OCI-LY3 (cell line): Measurements from ENCODE around the gene CNTNAP2.

Experiments used
- H2AFZ ChIP-seq: fragments of 200-600, 300-600 bp; shearing (Covaris generic); 2 replicates; pipeline ENCODE4 v1.6.0; 2014; ENCODE audit warnings: antibody characterized with exemption, low read depth, low read length
- H3K27ac ChIP-seq: fragments of 200-600, 300-600 bp; sonication (generic); 2 replicates; pipeline ENCODE4 v1.5.1; 2014; ENCODE audit warnings: mild to moderate bottlenecking, low read length, moderate library complexity, mixed read lengths
- H3K27me3 ChIP-seq: fragments of 200-600, 300-600 bp; sonication (generic); 2 replicates; pipeline ENCODE4 v1.6.1; 2014; ENCODE audit warnings: low read depth, low read length, mixed read lengths
- H3K36me3 ChIP-seq: fragments of 200-600, 300-600 bp; sonication (generic); replicated peaks from 2 replicates; pipeline ENCODE3; 2014; ENCODE audit warnings: low read depth, low read length, mixed read lengths
- H3K4me1 ChIP-seq: fragments of 300-600, 200-600 bp; sonication (generic); 2 replicates; pipeline ENCODE4 v1.6.1; 2014; ENCODE audit warnings: low read length, mixed read lengths
- H3K4me2 ChIP-seq: fragments of 200-600, 300-600 bp; sonication (generic); 2 replicates; pipeline ENCODE4 v1.6.1; 2014; ENCODE audit warnings: low read length, mixed read lengths
- H3K4me3 ChIP-seq: fragments of 300-600, 200-600 bp; sonication (generic); 2 replicates; pipeline ENCODE4 v1.5.1; 2014; ENCODE audit warnings: antibody characterized with exemption, mild to moderate bottlenecking, low read length, moderate library complexity
- H3K79me2 ChIP-seq: fragments of 300-600, 200-600 bp; shearing (Covaris generic); 2 replicates; pipeline ENCODE4 v1.6.1; 2014; ENCODE audit warnings: mild to moderate bottlenecking, low read length, mixed read lengths
- H3K9ac ChIP-seq: fragments of 300-600, 200-600 bp; shearing (Covaris generic); 2 replicates; pipeline ENCODE4 v1.6.0; 2014; ENCODE audit warnings: mild to moderate bottlenecking, low read length, moderate library complexity
- H3K9me3 ChIP-seq: fragments of 200-600, 300-600 bp; shearing (Covaris generic); 2 replicates; pipeline ENCODE4 v1.6.1; 2014; ENCODE audit warnings: low read length, mixed read lengths; ENCODE audit not compliant: insufficient read depth
- H4K20me1 ChIP-seq: fragments of 200-600, 300-600 bp; sonication (generic); 2 replicates; pipeline ENCODE4 v1.6.1; 2016; ENCODE audit warnings: low read length, mixed read lengths; ENCODE audit not compliant: insufficient read depth
- CTCF ChIP-seq: fragments of 200-600, 300-600 bp; sonication (generic); IDR thresholded peaks from 2 replicates; pipeline ENCODE4 v1.5.1; 2014; ENCODE audit warnings: antibody characterized with exemption, low read length, low read depth
- EZH2phosphoT487 ChIP-seq: fragments of 200-600 bp; shearing (Covaris generic); IDR thresholded peaks from 2 replicates; pipeline ENCODE4 v1.6.1; 2018; ENCODE audit warnings: antibody characterized with exemption, mixed run types, low read depth

Gene CNTNAP2

GRCh38 chr7:147824671-147825070 is 1708.1 kb downstream of the CNTNAP2 start:
- Histone ChIP-seq H3K4me1 (no peaks in the 10 kb centered on the region), H3K79me2 (no peaks in the 10 kb centered on the region), H3K9me3 (no peaks in the 10 kb centered on the region), H3K36me3 (no peaks in the 10 kb centered on the region), H3K27ac (no peak overlapping the region), H4K20me1 (no peaks in the 10 kb centered on the region), H3K27me3 (no peaks in the 10 kb centered on the region), H3K4me3 (no peak overlapping the region), H3K4me2 (no peak overlapping the region), H3K9ac (no peak overlapping the region), H2AFZ (no peak overlapping the region)
- TF ChIP-seq CTCF = no peak

GRCh38 chr7:147829016-147829415 is 1712.4 kb downstream of the CNTNAP2 start:
- no peaks in the 10 kb centered on the region for H3K9me3 ChIP-seq
- H3K79me2 ChIP-seq = no peaks in the 10 kb centered on the region
- no peak overlapping the region for H3K9ac ChIP-seq
- no peak overlapping the region for H3K27ac ChIP-seq
- no peaks in the 10 kb centered on the region for H3K36me3 ChIP-seq
- TF ChIP-seq CTCF (no peak), EZH2phosphoT487 (no peak)
- H4K20me1 ChIP-seq = no peaks in the 10 kb centered on the region
- H3K4me1 ChIP-seq = no peaks in the 10 kb centered on the region
- H3K27me3 ChIP-seq = no peaks in the 10 kb centered on the region
- no peak overlapping the region for H3K4me2 ChIP-seq
- H2AFZ ChIP-seq = no peak overlapping the region
- no peak overlapping the region for H3K4me3 ChIP-seq

GRCh38 chr7:147833557-147833956 is 1717.0 kb downstream of the CNTNAP2 start:
- Histone ChIP-seq H3K9ac (no peak overlapping the region), H3K4me1 (no peaks in the 10 kb centered on the region), H3K27ac (no peak overlapping the region), H3K9me3 (no peaks in the 10 kb centered on the region), H3K4me3 (no peak overlapping the region), H4K20me1 (no peaks in the 10 kb centered on the region), H2AFZ (no peak overlapping the region), H3K4me2 (no peak overlapping the region), H3K27me3 (no peaks in the 10 kb centered on the region), H3K79me2 (no peaks in the 10 kb centered on the region), H3K36me3 (no peaks in the 10 kb centered on the region)
- TF ChIP-seq EZH2phosphoT487 (no peak), CTCF (no peak)

- Histone ChIP-seq H3K36me3 (no peaks in the 10 kb centered on the region), H3K79me2 (no peaks in the 10 kb centered on the region), H3K27me3 (no peaks in the 10 kb centered on the region), H2AFZ (no peak overlapping the region), H4K20me1 (no peaks in the 10 kb centered on the region), H3K4me3 (no peak overlapping the region), H3K4me1 (no peaks in the 10 kb centered on the region), H3K9ac (no peak overlapping the region), H3K9me3 (no peaks in the 10 kb centered on the region), H3K27ac (no peak overlapping the region), H3K4me2 (no peak overlapping the region)
- TF ChIP-seq CTCF (no peak), EZH2phosphoT487 (no peak)
Measured at GRCh38 chr7:147833970-147834369, 1717.4 kb downstream of the CNTNAP2 start.
